ENCODE measurements around the gene CC2D2B. TPM values are rescaled to one million over a fixed set of nuclear protein-coding genes. Genes with fewer than 3 reads are reported as not detected.

CC2D2B gene
- total RNA-seq, 1 donor from 2014 or later: 0.30 TPM

DNA sequence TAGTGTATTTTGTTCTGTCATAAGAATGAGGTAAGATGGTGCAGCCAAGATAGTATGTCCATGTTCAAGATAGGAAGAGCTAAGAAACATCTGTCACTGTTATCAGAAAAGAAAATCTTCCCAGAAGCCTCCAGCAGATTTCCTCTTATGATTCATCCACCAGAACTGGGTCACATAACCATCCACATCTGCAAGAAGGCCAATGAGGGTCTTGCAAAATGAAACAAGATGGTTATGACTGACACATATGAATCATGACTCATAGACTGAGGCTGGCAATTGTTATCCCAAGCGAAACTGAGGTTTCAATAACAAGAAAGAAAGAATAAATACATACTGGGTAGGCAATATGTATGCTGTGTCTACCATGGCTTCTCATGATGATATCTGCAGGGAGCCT is 165.9 kb downstream of the CC2D2B start:
- Mint-ChIP-seq H3K36me3 (ENCODE audit: low read depth) (no peaks in the 10 kb centered on the region), H3K9me3 (ENCODE audit: low read depth) (no peaks in the 10 kb centered on the region), H3K4me1 (ENCODE audit: low read depth) (peaks cover 8% of the 10 kb centered on the region), H3K27me3 (ENCODE audit: low read depth) (peaks cover 5% of the 10 kb centered on the region), H3K4me3 (ENCODE audit: unreplicated experiment) (no peak overlapping the region), H3K27ac (ENCODE audit: unreplicated experiment) (no peak overlapping the region)
- TF ChIP-seq, protein P1, sequence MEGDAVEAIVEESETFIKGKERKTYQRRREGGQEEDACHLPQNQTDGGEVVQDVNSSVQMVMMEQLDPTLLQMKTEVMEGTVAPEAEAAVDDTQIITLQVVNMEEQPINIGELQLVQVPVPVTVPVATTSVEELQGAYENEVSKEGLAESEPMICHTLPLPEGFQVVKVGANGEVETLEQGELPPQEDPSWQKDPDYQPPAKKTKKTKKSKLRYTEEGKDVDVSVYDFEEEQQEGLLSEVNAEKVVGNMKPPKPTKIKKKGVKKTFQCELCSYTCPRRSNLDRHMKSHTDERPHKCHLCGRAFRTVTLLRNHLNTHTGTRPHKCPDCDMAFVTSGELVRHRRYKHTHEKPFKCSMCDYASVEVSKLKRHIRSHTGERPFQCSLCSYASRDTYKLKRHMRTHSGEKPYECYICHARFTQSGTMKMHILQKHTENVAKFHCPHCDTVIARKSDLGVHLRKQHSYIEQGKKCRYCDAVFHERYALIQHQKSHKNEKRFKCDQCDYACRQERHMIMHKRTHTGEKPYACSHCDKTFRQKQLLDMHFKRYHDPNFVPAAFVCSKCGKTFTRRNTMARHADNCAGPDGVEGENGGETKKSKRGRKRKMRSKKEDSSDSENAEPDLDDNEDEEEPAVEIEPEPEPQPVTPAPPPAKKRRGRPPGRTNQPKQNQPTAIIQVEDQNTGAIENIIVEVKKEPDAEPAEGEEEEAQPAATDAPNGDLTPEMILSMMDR (IDR thresholded peaks at IDR 0.05): no peak
- DNase-seq (ENCODE audit: low spot score): no peak

DNA sequence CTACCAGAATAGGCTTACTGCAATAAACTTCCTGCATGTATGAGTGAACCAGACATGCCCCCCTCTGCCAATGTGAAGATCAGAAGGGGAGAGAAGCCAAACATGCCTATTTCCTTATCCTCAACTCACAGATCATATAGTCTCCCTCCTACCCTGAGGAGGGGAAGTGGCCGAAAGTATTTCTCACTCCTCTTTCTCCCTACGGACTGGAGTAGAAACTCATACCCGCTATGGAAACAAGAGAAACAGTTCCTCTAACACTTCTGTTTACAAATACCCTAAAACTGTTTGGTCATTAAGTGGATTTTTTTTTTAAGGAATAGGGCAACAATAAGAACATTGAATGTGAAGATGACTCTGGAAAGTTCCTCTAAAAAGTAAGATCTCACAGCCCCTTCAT is 167.0 kb downstream of the CC2D2B start:
- Mint-ChIP-seq H3K4me1 (ENCODE audit: low read depth) (peaks cover 8% of the 10 kb centered on the region), H3K27me3 (ENCODE audit: low read depth) (peaks cover 8% of the 10 kb centered on the region), H3K36me3 (ENCODE audit: low read depth) (no peaks in the 10 kb centered on the region), H3K9me3 (ENCODE audit: low read depth) (no peaks in the 10 kb centered on the region), H3K4me3 (ENCODE audit: unreplicated experiment) (no peak overlapping the region), H3K27ac (ENCODE audit: unreplicated experiment) (no peak overlapping the region)
- TF ChIP-seq, protein P1 (IDR thresholded peaks at IDR 0.05): no peak
- no peak for DNase-seq (ENCODE audit: low spot score)

DNA sequence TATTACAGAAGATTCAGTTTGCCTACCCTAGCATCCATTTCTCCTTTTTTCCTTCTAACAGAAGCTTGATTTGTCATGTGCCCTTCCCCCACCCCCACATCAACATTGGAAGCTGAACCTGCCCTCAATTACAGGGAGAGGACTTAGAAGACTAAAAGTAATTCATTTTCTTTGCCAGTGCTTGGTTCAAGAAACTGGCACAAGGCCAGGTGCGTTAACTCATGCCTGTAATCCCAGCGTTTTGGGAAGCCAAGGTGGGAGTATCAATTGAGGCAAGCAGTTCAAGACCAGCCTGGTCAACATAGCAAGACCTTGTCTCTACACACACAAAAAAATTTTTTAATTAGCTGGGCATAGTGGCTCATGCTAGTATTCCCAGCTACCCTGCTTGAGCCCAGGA is 168.2 kb downstream of the CC2D2B start:
- no peaks in the 10 kb centered on the region for H3K9me3 Mint-ChIP-seq (ENCODE audit: low read depth)
- no peaks in the 10 kb centered on the region for H3K36me3 Mint-ChIP-seq (ENCODE audit: low read depth)
- H3K4me1 Mint-ChIP-seq (ENCODE audit: low read depth): peaks cover 8% of the 10 kb centered on the region
- H3K4me3 Mint-ChIP-seq (ENCODE audit: unreplicated experiment): no peak overlapping the region
- no peak overlapping the region for H3K27ac Mint-ChIP-seq (ENCODE audit: unreplicated experiment)
- no peak for DNase-seq (ENCODE audit: low spot score)
- peaks cover 12% of the 10 kb centered on the region for H3K27me3 Mint-ChIP-seq (ENCODE audit: low read depth)
- TF ChIP-seq, protein P1 (IDR thresholded peaks at IDR 0.05): no peak

DNA sequence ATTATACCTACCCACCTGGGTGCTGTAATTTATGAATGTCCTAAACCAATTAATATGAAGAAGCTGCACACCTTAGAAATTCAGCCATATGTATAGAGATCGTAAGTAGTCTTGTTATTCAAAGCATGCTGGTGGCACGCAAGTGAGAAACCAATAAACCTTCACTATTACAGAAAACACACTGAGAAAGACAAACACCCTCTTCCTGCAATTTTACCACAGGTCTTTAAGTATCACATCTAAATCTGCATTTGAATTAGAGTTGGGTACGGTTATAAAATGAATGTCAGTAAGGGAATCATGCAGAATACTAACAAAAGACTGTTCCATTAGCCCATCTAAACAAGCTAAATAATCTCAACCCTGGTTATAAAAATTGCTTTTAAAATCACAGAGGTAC is 169.4 kb downstream of the CC2D2B start:
- no peak for DNase-seq (ENCODE audit: low spot score)
- Mint-ChIP-seq H3K36me3 (ENCODE audit: low read depth) (no peaks in the 10 kb centered on the region), H3K9me3 (ENCODE audit: low read depth) (no peaks in the 10 kb centered on the region), H3K4me3 (ENCODE audit: unreplicated experiment) (no peak overlapping the region), H3K27ac (ENCODE audit: unreplicated experiment) (no peak overlapping the region), H3K4me1 (ENCODE audit: low read depth) (peaks cover 8% of the 10 kb centered on the region), H3K27me3 (ENCODE audit: low read depth) (peaks cover 14% of the 10 kb centered on the region)
- TF ChIP-seq, protein P1 (IDR thresholded peaks at IDR 0.05): no peak

DNA sequence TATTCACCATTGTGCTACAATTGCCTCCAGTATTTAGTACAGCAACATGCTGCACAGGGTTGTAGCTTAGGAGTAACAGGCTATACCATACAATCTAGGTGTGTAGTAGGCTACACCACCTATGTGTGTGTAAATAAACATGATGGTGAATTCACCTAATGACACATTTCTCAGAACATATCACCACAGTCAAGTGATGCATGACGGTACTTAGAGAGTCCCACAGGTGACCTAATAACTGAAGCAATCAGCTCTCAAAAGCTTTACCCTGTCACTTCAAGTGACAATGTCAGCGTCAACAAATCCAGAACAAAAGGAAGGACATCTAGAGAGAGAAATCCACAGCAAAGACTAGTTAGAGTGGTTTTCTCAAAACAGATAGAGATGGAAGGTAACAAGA is 174.4 kb downstream of the CC2D2B start:
- no peaks in the 10 kb centered on the region for H3K9me3 Mint-ChIP-seq (ENCODE audit: low read depth)
- H3K27ac Mint-ChIP-seq (ENCODE audit: unreplicated experiment): no peak overlapping the region
- H3K27me3 Mint-ChIP-seq (ENCODE audit: low read depth): peaks cover 14% of the 10 kb centered on the region
- H3K4me3 Mint-ChIP-seq (ENCODE audit: unreplicated experiment): no peak overlapping the region
- H3K4me1 Mint-ChIP-seq (ENCODE audit: low read depth): no peaks in the 10 kb centered on the region
- DNase-seq (ENCODE audit: low spot score): no peak
- TF ChIP-seq, protein P1 (IDR thresholded peaks at IDR 0.05): no peak
- no peaks in the 10 kb centered on the region for H3K36me3 Mint-ChIP-seq (ENCODE audit: low read depth)

Small RNA genes within 50 kb of the gene (microRNA-seq; reads per million reads assigned to microRNA genes)
- not detected for gene MIR3157 (ENCODE audit: borderline number of aligned reads)

Other genes with a start within 250 kb of the CC2D2B start
- gene TCTN3, start 214.0 kb upstream of the CC2D2B start, total RNA-seq: 32.7 to 54.6 TPM (median 35.8 TPM) in 3 replicates
- 2.1 to 6.0 TPM (median 5.2 TPM) in 3 replicates for gene ENTPD1, start 151.8 kb upstream of the CC2D2B start, total RNA-seq
- gene CCNJ, start 135.6 kb downstream of the CC2D2B start, total RNA-seq: 7.6 to 8.8 TPM (median 7.8 TPM) in 3 replicates
- gene ZNF518A, start 222.3 kb downstream of the CC2D2B start, total RNA-seq: 10.6 to 20.2 TPM (median 10.9 TPM) in 3 replicates

All from chondrocyte (in vitro differentiated cells).